Caco-2 (cell line): Measurements from ENCODE around the gene RCAN1. TPM values are rescaled to one million over a fixed set of nuclear protein-coding genes. Genes with fewer than 3 reads are reported as not detected.

ENCODE experiments used
- BruUV-seq: library from RNA; stranded (reverse); fragments of 400-500 nt; replicated peaks from 2 replicates; lab custom pipeline; 2021; lab: Mats Ljungman, UMichigan
- CTCF ChIA-PET: fragments of 300-600 bp; sonication (Branson Sonifier 250); formaldehyde crosslinking; loops from one replicate; lab custom pipeline; 2022; ENCODE audit warnings: antibody characterized with exemption; lab: Charles Lee
- POLR2A ChIA-PET: fragments of 300-600 bp; sonication (Branson Sonifier 250); formaldehyde crosslinking; loops from one replicate; lab custom pipeline; 2022; ENCODE audit warnings: antibody characterized with exemption; lab: Charles Lee
- DNase-seq, 2 experiments: peaks; one replicate each; pipeline versions ENCODE4 v3.0.0 to v3.0.0-alpha.2; 2020 to 2022
- H3K27me3 ChIP-seq: replicated peaks from 2 replicates; pipeline ENCODE4 v1.6.0; 2011; ENCODE audit warnings: low read length; ENCODE audit not compliant: control insufficient read depth, insufficient read depth
- H3K36me3 ChIP-seq: 2 replicates; pipeline ENCODE4 v1.5.1; 2011; ENCODE audit warnings: low read length; ENCODE audit not compliant: control insufficient read depth, insufficient read depth
- H3K4me1 ChIP-seq: fragments of 250-450 bp; sonication (Bioruptor Pico); 2 replicates; pipeline ENCODE4 v1.5.1; 2020; ENCODE audit warnings: mild to moderate bottlenecking
- H3K4me3 ChIP-seq: 2 replicates; pipeline ENCODE4 v1.5.1; 2011; ENCODE audit warnings: low read depth, mild to moderate bottlenecking, control low read depth, low read length
- H3K9me3 ChIP-seq: fragments of 250-450 bp; sonication (Bioruptor Pico); 2 replicates; pipeline ENCODE4 v1.5.1; 2020; ENCODE audit warnings: mild to moderate bottlenecking, moderate library complexity
- H3K27ac Mint-ChIP-seq: one replicate; pipeline ENCODE4 v1.8.0; 2022; ENCODE audit warnings: mixed read lengths; ENCODE audit not compliant: unreplicated experiment
- H3K27me3 Mint-ChIP-seq: one replicate; pipeline ENCODE4 v1.8.0; 2022; ENCODE audit warnings: mixed read lengths; ENCODE audit not compliant: insufficient read depth, unreplicated experiment
- H3K36me3 Mint-ChIP-seq: one replicate; pipeline ENCODE4 v1.8.0; 2022; ENCODE audit warnings: mild to moderate bottlenecking, mixed read lengths; ENCODE audit not compliant: insufficient read depth, unreplicated experiment
- H3K4me1 Mint-ChIP-seq: one replicate; pipeline ENCODE4 v1.8.0; 2022; ENCODE audit warnings: low read depth, mixed read lengths; ENCODE audit not compliant: unreplicated experiment
- H3K4me3 Mint-ChIP-seq: one replicate; pipeline ENCODE4 v1.8.0; 2022; ENCODE audit warnings: mild to moderate bottlenecking, moderate library complexity, mixed read lengths; ENCODE audit not compliant: unreplicated experiment
- H3K9me3 Mint-ChIP-seq: one replicate; pipeline ENCODE4 v1.8.0; 2022; ENCODE audit warnings: mixed read lengths; ENCODE audit not compliant: unreplicated experiment
- CTCF ChIP-seq, 2 experiments: fragments of 200-600 bp in 1 of 2; IDR thresholded peaks; 1 replicate in 1 of 2; 2 replicates in 1 of 2; pipeline versions ENCODE4 v1.5.1 to v1.8.0; 2011 to 2022; ENCODE audit warnings: antibody characterized with exemption in 1 of 2, control low read depth in 1 of 2, inconsistent platforms in 1 of 2, low read depth in 1 of 2, low read length in 1 of 2, mild to moderate bottlenecking in 1 of 2, moderate library complexity in 1 of 2; ENCODE audit not compliant: insufficient read depth in 1 of 2, severe bottlenecking in 1 of 2, unreplicated experiment in 1 of 2
- intact Hi-C: fragments of 100-400 bp; cut with micrococcal nuclease; formaldehyde crosslinking; loops from one replicate; pipeline ENCODE4 v1.10.0; 2022; ENCODE audit not compliant: unreplicated experiment
- total RNA-seq: library from RNA; stranded (reverse); gene quantifications from 2 replicates; pipeline ENCODE4 v1.2.3, GENCODE V29; 2022

The RCAN1 gene
- total RNA-seq, 1 experiment from 2014 or later: 29.4 TPM

GRCh38 chr21:34519694-34520093, 95.2 kb downstream of the RCAN1 start:
- no peaks in the 10 kb centered on the region for H3K9me3 ChIP-seq
- DNase-seq: no peak
- Mint-ChIP-seq H3K4me1 (peaks cover 11% of the 10 kb centered on the region), H3K4me3 (no peak overlapping the region), H3K27ac (no peak overlapping the region), H3K27me3 (no peaks in the 10 kb centered on the region), H3K9me3 (no peaks in the 10 kb centered on the region), H3K36me3 (peaks cover 67% of the 10 kb centered on the region)
- no TSS peak for BruUV-seq
- intact Hi-C loops: no loop called here
- CTCF ChIA-PET: interaction anchor here (0.7 kb wide), 1 partner anchor 9 kb away, joined by 7 read pairs; no protein-coding TSS in a partner anchor
- no peak for TF ChIP-seq CTCF (IDR thresholded peaks at IDR 0.05; ENCODE audit: insufficient read depth in 1 of 2, low read depth in 1 of 2, low read length in 1 of 2, severe bottlenecking in 1 of 2, unreplicated experiment in 1 of 2)
- H3K36me3 ChIP-seq: no peaks in the 10 kb centered on the region; the same call in 1 of the 2 replicates
- H3K4me1 ChIP-seq: peaks cover 28% of the 10 kb centered on the region
- POLR2A ChIA-PET: no interaction called here
- no peaks in the 10 kb centered on the region for H3K27me3 ChIP-seq
- H3K4me3 ChIP-seq: no peak overlapping the region

DNA sequence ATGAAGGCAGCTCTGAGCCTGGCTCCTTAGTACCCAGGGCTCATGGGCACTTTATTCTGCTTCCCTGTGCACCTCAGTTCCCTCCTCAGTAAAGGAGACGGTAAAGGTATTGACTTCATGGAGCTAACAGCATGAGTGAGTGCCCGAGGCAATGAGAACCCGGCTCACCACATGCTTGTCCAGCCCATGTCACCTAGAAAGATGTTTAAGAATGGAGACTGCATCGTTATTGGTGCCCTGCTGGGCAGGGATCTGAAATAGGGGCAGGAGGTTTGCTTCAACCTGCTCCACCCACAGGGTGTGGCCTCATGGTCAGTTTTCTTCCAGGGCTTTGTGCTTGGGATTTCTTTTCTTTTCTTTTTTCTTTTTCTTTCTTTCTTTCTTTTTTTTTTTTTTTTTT, 95.9 kb downstream of the RCAN1 start:
- intact Hi-C loops: no loop called here
- Histone ChIP-seq H3K4me3 (no peak overlapping the region), H3K27me3 (no peaks in the 10 kb centered on the region), H3K4me1 (peaks cover 21% of the 10 kb centered on the region), H3K36me3 (no peaks in the 10 kb centered on the region), H3K9me3 (no peaks in the 10 kb centered on the region)
- no peak for TF ChIP-seq CTCF (IDR thresholded peaks at IDR 0.05; ENCODE audit: insufficient read depth in 1 of 2, low read depth in 1 of 2, low read length in 1 of 2, severe bottlenecking in 1 of 2, unreplicated experiment in 1 of 2)
- Mint-ChIP-seq H3K9me3 (no peaks in the 10 kb centered on the region), H3K36me3 (peaks cover 67% of the 10 kb centered on the region), H3K4me3 (no peak overlapping the region), H3K27ac (no peak overlapping the region), H3K4me1 (peaks cover 8% of the 10 kb centered on the region), H3K27me3 (no peaks in the 10 kb centered on the region)
- no peak for DNase-seq
- ChIA-PET POLR2A (no interaction called here), CTCF (interaction anchor here (0.7 kb wide), 1 partner anchor 9 kb away, joined by 7 read pairs; no protein-coding TSS in a partner anchor)
- no TSS peak for BruUV-seq

- CTCF ChIA-PET: interaction anchor here (1.1 to 1.6 kb wide), 2 partner anchors 25 to 84 kb away, joined by 11 to 17 read pairs; no protein-coding TSS in a partner anchor
- no peak overlapping the region for H3K4me3 Mint-ChIP-seq
- Histone ChIP-seq H3K9me3 (no peaks in the 10 kb centered on the region), H3K27me3 (no peaks in the 10 kb centered on the region), H3K4me1 (peaks cover 14% of the 10 kb centered on the region), H3K4me3 (no peak overlapping the region), H3K36me3 (no peaks in the 10 kb centered on the region)
- peak overlapping the region; percentile 42 for H3K27ac Mint-ChIP-seq
- intact Hi-C loops: no loop called here
- TF ChIP-seq CTCF (IDR thresholded peaks at IDR 0.05; ENCODE audit: insufficient read depth in 1 of 2, low read depth in 1 of 2, low read length in 1 of 2, severe bottlenecking in 1 of 2, unreplicated experiment in 1 of 2): no peak
- POLR2A ChIA-PET: no interaction called here
- H3K4me1 Mint-ChIP-seq: peaks cover 7% of the 10 kb centered on the region
- no peak for DNase-seq
- no TSS peak for BruUV-seq
- no peaks in the 10 kb centered on the region for H3K27me3 Mint-ChIP-seq
- peaks cover 67% of the 10 kb centered on the region for H3K36me3 Mint-ChIP-seq
- H3K9me3 Mint-ChIP-seq: no peaks in the 10 kb centered on the region
These were observed 96.6 kb downstream of the RCAN1 start for GRCh38 chr21:34518301-34518700.
